ENCODE results near the gene CSGALNACT2. TPM values are rescaled to one million over a fixed set of nuclear protein-coding genes. Genes with fewer than 3 reads are reported as not detected.

CSGALNACT2 gene
- total RNA-seq, 1 donor from 2014 or later: 7.1 TPM

DNA sequence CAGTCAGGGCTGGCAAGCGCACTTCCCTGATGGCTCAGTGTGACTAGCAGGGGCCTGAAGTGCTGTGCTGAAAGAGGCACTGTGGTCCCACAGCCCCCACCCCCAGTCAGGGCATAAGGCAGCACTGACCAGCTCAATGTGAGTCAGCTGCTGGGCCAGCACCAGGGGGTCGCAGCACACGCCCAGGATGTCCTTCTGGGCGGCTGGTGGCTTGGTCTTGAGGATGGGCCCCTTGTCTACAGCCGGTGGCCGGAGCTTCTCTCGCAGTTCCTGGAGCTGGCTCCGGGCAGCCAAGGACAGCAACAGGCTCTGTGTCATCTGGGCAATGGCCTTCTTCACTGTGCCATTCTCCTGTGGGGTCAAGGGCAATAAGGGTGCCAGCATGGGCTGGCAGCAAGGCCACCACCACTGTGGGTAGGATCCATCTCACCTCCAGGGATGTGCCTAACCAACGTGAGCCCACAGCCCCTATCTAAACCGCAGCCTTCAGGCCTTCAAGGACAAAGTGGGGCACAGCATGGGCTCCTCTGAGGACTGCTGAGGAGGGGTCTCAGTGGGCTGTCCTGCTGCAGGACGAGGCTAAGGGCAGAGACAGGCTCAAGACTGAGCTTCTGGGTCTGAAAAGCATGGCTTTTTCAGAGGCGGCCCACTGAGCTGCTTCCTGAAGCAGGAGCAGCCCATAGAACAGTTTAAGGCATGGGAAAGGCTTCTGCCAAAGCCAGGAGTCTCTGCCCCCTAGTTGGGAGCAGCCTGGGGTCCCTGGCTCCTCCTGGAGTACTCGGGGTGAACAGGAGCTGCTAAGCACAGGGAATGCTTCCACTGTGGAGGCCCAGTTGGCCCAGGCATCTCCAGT is 62.5 kb downstream of the CSGALNACT2 start:
- Histone ChIP-seq H3K36me3 (no peaks in the 10 kb centered on the region), H3K27me3 (ENCODE audit: low read depth) (peaks cover 47% of the 10 kb centered on the region), H3K4me3 (no peak overlapping the region), H3K27ac (replicated peaks) (no peak overlapping the region), H3K4me1 (peaks cover 12% of the 10 kb centered on the region), H3K9me3 (replicated peaks) (no peaks in the 10 kb centered on the region)
- TF ChIP-seq CTCF (IDR thresholded peaks at IDR 0.05; ENCODE audit: borderline replicate concordance): no peak
- no peak for DNase-seq
- intact Hi-C loops (cut with micrococcal nuclease): no loop called here

DNA sequence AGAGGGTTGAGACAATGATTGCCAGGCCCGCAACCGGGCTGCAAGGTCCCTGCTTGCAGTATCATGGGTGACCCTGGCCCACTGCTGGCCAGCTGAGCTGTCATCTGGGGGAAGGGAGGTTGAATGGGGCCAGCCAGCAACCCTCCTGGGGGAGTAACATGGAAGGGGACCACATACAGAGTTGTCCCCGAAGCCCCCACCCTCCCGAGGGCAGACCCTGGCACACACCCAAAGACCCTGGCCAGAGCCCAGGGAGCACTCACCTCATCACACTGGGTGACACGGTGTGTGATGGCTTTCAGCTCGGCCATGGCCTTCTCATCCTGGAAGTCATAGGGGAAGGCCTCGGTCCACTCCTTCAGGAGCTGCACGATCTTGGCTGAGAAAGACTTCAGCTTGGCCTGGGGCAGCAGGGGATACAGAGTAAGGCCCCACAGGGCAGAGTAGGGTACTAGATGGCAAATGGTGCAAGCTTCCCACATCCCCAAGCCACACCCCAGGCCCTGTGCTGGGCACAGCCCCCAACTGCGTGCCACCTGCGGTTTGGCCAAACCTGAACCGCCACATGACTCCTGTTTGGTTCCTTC is 63.4 kb downstream of the CSGALNACT2 start:
- H3K4me3 ChIP-seq: peak overlapping the region; percentile 58

GRCh38 chr10:43202224-43202656 is 64.0 kb downstream of the CSGALNACT2 start:
- peak; percentile 62 for TF ChIP-seq CTCF (IDR thresholded peaks at IDR 0.05; ENCODE audit: borderline replicate concordance)
- no peaks in the 10 kb centered on the region for H3K36me3 ChIP-seq
- no peak for DNase-seq
- peaks cover 47% of the 10 kb centered on the region for H3K27me3 ChIP-seq (ENCODE audit: low read depth)
- H3K27ac ChIP-seq (replicated peaks): no peak overlapping the region
- intact Hi-C loops (cut with micrococcal nuclease): no loop called here
- H3K9me3 ChIP-seq (replicated peaks): no peaks in the 10 kb centered on the region
- H3K4me3 ChIP-seq: peak overlapping the region; percentile 58
- H3K4me1 ChIP-seq: peaks cover 12% of the 10 kb centered on the region

More for the DNA sequence above, 63.4 kb downstream of the CSGALNACT2 start:
- no peak for DNase-seq
- H3K27me3 ChIP-seq (ENCODE audit: low read depth): peaks cover 47% of the 10 kb centered on the region
- H3K9me3 ChIP-seq (replicated peaks): no peaks in the 10 kb centered on the region
- intact Hi-C loops (cut with micrococcal nuclease): no loop called here
- peaks cover 12% of the 10 kb centered on the region for H3K4me1 ChIP-seq
- no peak overlapping the region for H3K27ac ChIP-seq (replicated peaks)
- no peak for TF ChIP-seq CTCF (IDR thresholded peaks at IDR 0.05; ENCODE audit: borderline replicate concordance)
- H3K36me3 ChIP-seq: no peaks in the 10 kb centered on the region

GRCh38 chr10:43202657-43203447 is 64.6 kb downstream of the CSGALNACT2 start:
- H3K9me3 ChIP-seq (replicated peaks): no peaks in the 10 kb centered on the region
- peaks cover 12% of the 10 kb centered on the region for H3K4me1 ChIP-seq
- peak overlapping the region; percentile 58 for H3K4me3 ChIP-seq
- no peak overlapping the region for H3K27ac ChIP-seq (replicated peaks)
- H3K27me3 ChIP-seq (ENCODE audit: low read depth): peaks cover 46% of the 10 kb centered on the region
- TF ChIP-seq CTCF (IDR thresholded peaks at IDR 0.05; ENCODE audit: borderline replicate concordance): no peak
- no peaks in the 10 kb centered on the region for H3K36me3 ChIP-seq
- intact Hi-C loops (cut with micrococcal nuclease): no loop called here
- peak; percentile 38 for DNase-seq

DNA sequence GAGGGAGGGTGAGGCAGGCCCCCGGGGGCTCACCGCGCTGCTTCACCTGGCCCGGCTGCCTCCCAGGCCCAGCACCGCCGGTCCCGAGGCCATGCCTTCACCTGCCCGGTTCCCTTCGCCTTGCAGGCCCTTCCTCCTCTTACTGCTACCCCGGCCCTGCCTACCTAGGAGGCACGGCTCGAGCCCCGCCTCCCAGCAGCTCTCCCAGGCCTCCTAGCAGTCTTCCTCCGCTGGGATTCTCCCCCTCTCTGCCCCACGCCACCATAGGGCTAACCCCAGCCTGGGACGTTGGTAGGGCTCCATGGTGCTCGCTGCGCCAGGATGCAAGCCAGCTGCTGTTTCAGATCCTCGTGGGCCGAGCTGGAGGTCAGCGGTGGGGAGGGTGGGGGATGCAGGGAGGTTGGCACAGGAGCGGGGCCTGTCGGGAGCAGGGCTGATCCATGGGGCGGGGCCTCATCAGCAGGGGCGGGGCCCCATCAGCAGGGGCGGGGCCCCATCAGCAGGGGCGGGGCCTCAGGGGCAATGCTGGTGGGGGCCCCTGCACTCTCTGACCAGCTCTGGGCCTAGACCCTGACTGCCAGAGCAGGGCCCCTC is 65.3 kb downstream of the CSGALNACT2 start:
- DNase-seq: no peak
- peaks cover 41% of the 10 kb centered on the region for H3K27me3 ChIP-seq (ENCODE audit: low read depth)
- no peak for TF ChIP-seq CTCF (IDR thresholded peaks at IDR 0.05; ENCODE audit: borderline replicate concordance)
- no peaks in the 10 kb centered on the region for H3K9me3 ChIP-seq (replicated peaks)
- H3K4me3 ChIP-seq: peak overlapping the region; percentile 23
- peaks cover 12% of the 10 kb centered on the region for H3K4me1 ChIP-seq
- H3K27ac ChIP-seq (replicated peaks): no peak overlapping the region
- H3K36me3 ChIP-seq: no peaks in the 10 kb centered on the region
- intact Hi-C loops (cut with micrococcal nuclease): no loop called here
